PC-9 (cell line): ENCODE results near the gene ASCC1. TPM values are rescaled to one million over a fixed set of nuclear protein-coding genes. Genes with fewer than 3 reads are reported as not detected.
A peak's percentile ranks its signal among the peaks of the same experiment; 100 is the strongest.

ENCODE experiments used
- BruUV-seq: library from RNA; stranded (reverse); fragments of 400-500 nt; replicated peaks from 2 replicates; lab custom pipeline; 2021; lab: Mats Ljungman, UMichigan
- CTCF ChIA-PET: fragments of 300-600 bp; sonication (Branson Sonifier 250); formaldehyde crosslinking; loops from one replicate; lab custom pipeline; 2022; ENCODE audit warnings: antibody characterized with exemption; lab: Charles Lee
- POLR2A ChIA-PET: fragments of 300-600 bp; sonication (Branson Sonifier 250); formaldehyde crosslinking; loops from one replicate; lab custom pipeline; 2022; ENCODE audit warnings: antibody characterized with exemption; ENCODE audit not compliant: unreplicated experiment; lab: Charles Lee
- DNase-seq, 2 experiments: peaks; one replicate each; pipeline versions ENCODE4 v3.0.0 to v3.0.0-alpha.2; 2015 to 2022; ENCODE audit warnings: mixed read lengths in 1 of 2
- H2AFZ ChIP-seq: fragments of 200-600 bp; sonication (generic); 2 replicates; pipeline ENCODE4 v1.8.1; 2017; ENCODE audit warnings: antibody characterized with exemption
- H3F3A ChIP-seq: fragments of 200-600 bp; sonication (generic); 2 replicates; pipeline ENCODE4 v1.8.1; 2017; ENCODE audit warnings: antibody characterized with exemption, mild to moderate bottlenecking, low read depth; ENCODE audit not compliant: insufficient read depth
- H3K27ac ChIP-seq: fragments of 200-600 bp; sonication (generic); 2 replicates; pipeline ENCODE4 v1.6.1; 2016; ENCODE audit warnings: mixed run types
- H3K27me3 ChIP-seq: fragments of 200-600 bp; sonication (generic); 2 replicates; pipeline ENCODE4 v1.6.1; 2016; ENCODE audit warnings: low read depth, mixed run types; ENCODE audit not compliant: insufficient read depth
- H3K36me3 ChIP-seq: fragments of 200-600 bp; sonication (generic); 2 replicates; pipeline ENCODE4 v1.6.1; 2016; ENCODE audit warnings: low read depth, mixed run types
- H3K4me1 ChIP-seq: fragments of 200-600 bp; sonication (generic); replicated peaks from 2 replicates; pipeline ENCODE4 v1.6.1; 2016; ENCODE audit warnings: mixed run types; ENCODE audit not compliant: insufficient read depth
- H3K4me2 ChIP-seq: fragments of 200-600 bp; sonication (generic); 2 replicates; pipeline ENCODE4 v1.6.1; 2017; ENCODE audit warnings: mixed run types
- H3K4me3 ChIP-seq: fragments of 200-600 bp; sonication (generic); 2 replicates; pipeline ENCODE4 v1.6.1; 2016; ENCODE audit warnings: mixed run types
- H3K79me2 ChIP-seq: fragments of 200-600 bp; sonication (generic); 2 replicates; pipeline ENCODE4 v1.6.1; 2017; ENCODE audit warnings: low read depth, mixed run types
- H3K9me2 ChIP-seq: fragments of 200-600 bp; sonication (generic); 2 replicates; pipeline ENCODE4 v1.8.1; 2017; ENCODE audit warnings: mild to moderate bottlenecking; ENCODE audit not compliant: insufficient read depth
- H3K9me3 ChIP-seq: fragments of 200-600 bp; sonication (generic); 2 replicates; pipeline ENCODE4 v1.8.1; 2016; ENCODE audit warnings: low read depth; ENCODE audit not compliant: insufficient read depth
- H4K20me1 ChIP-seq: fragments of 200-600 bp; sonication (generic); 2 replicates; pipeline ENCODE4 v1.8.1; 2017; ENCODE audit not compliant: insufficient read depth
- EZH2 ChIP-seq: fragments of 200-600 bp; sonication (generic); IDR thresholded peaks from 2 replicates; pipeline ENCODE4 v1.8.0; 2017; ENCODE audit warnings: antibody characterized with exemption, low read depth
- intact Hi-C: fragments of 100-400 bp; cut with micrococcal nuclease; formaldehyde crosslinking; loops from one replicate; pipeline ENCODE4 v1.10.0; 2022; ENCODE audit not compliant: unreplicated experiment
- total RNA-seq: library from RNA; stranded (reverse); gene quantifications from 2 replicates; pipeline ENCODE4 v1.2.3, GENCODE V29; 2021
- TF ChIP-seq, protein P1 (sequence below): fragments of 200-600 bp; sonication (generic); conservative IDR thresholded peaks from 2 replicates; pipeline ENCODE4 v1.6.1; 2017; ENCODE audit warnings: mixed run types, antibody characterized with exemption, mild to moderate bottlenecking, moderate library complexity

The ASCC1 gene
- total RNA-seq, 1 experiment from 2014 or later = 129 TPM

GRCh38 chr10:72092171-72092924, 123.7 kb downstream of the ASCC1 start:
- Histone ChIP-seq H3K79me2 (no peaks in the 10 kb centered on the region), H2AFZ (no peak overlapping the region), H3K27ac (no peak overlapping the region), H3K4me1 (peaks cover 46% of the 10 kb centered on the region), H3K9me3 (no peaks in the 10 kb centered on the region), H3K4me2 (no peak overlapping the region), H4K20me1 (no peaks in the 10 kb centered on the region), H3F3A (peaks cover 37% of the 10 kb centered on the region), H3K27me3 (no peaks in the 10 kb centered on the region), H3K36me3 (peaks cover 27% of the 10 kb centered on the region; the same call in 1 of the 2 replicates), H3K9me2 (no peaks in the 10 kb centered on the region), H3K4me3 (no peak overlapping the region)
- intact Hi-C loops = no loop called here
- BruUV-seq = no TSS peak
- POLR2A ChIA-PET = no interaction called here
- TF ChIP-seq, protein P1, sequence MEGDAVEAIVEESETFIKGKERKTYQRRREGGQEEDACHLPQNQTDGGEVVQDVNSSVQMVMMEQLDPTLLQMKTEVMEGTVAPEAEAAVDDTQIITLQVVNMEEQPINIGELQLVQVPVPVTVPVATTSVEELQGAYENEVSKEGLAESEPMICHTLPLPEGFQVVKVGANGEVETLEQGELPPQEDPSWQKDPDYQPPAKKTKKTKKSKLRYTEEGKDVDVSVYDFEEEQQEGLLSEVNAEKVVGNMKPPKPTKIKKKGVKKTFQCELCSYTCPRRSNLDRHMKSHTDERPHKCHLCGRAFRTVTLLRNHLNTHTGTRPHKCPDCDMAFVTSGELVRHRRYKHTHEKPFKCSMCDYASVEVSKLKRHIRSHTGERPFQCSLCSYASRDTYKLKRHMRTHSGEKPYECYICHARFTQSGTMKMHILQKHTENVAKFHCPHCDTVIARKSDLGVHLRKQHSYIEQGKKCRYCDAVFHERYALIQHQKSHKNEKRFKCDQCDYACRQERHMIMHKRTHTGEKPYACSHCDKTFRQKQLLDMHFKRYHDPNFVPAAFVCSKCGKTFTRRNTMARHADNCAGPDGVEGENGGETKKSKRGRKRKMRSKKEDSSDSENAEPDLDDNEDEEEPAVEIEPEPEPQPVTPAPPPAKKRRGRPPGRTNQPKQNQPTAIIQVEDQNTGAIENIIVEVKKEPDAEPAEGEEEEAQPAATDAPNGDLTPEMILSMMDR = no peak
- no peak for TF ChIP-seq EZH2
- CTCF ChIA-PET = no interaction called here
- DNase-seq = peak in 1 of 2 experiments; percentile 18

DNA sequence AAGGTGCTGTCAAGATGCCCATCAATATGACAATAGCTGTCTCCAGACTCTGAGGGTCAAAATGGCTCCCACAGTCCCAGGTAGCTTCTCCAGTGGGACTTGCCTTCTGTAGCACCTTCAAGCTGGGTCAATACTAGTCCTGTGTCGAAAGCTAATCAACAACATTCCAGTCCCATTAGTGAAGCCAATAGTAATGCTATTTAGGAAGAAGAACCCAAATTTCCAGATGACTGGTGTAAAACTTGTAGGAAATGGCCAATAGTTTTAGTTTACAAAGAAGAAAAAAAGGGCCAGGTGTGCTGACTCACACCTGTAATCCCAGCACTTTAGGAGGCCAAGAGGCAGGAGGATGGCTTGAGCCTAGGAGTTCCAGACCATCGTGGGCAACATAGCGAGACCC, 125.8 kb downstream of the ASCC1 start:
- no peak overlapping the region for H3K4me3 ChIP-seq
- H4K20me1 ChIP-seq = no peaks in the 10 kb centered on the region
- H2AFZ ChIP-seq = no peak overlapping the region
- peaks cover 28% of the 10 kb centered on the region for H3K4me1 ChIP-seq
- no peak overlapping the region for H3K4me2 ChIP-seq
- peaks cover 16% of the 10 kb centered on the region; the same call in 1 of the 2 replicates for H3K36me3 ChIP-seq
- no TSS peak for BruUV-seq
- CTCF ChIA-PET = interaction anchor here (0.6 to 1.3 kb wide), 4 partner anchors 10 to 231 kb away, joined by 3 to 5 read pairs (median 3); no protein-coding TSS in a partner anchor
- H3K9me2 ChIP-seq = no peaks in the 10 kb centered on the region
- intact Hi-C loops = no loop called here
- H3K9me3 ChIP-seq = no peaks in the 10 kb centered on the region
- TF ChIP-seq EZH2 = no peak
- TF ChIP-seq, protein P1 = no peak
- peak overlapping the region; percentile 30 for H3K27ac ChIP-seq
- H3F3A ChIP-seq = peaks cover 17% of the 10 kb centered on the region
- POLR2A ChIA-PET = interaction anchor here (0.5 to 0.7 kb wide), 3 partner anchors 18 to 1006 kb away, joined by 3 to 30 read pairs (median 5); partner anchors contain the start of gene P4HA1
- H3K27me3 ChIP-seq = no peaks in the 10 kb centered on the region
- H3K79me2 ChIP-seq = no peaks in the 10 kb centered on the region
- DNase-seq = peak in 1 of 2 experiments; percentile 87

DNA sequence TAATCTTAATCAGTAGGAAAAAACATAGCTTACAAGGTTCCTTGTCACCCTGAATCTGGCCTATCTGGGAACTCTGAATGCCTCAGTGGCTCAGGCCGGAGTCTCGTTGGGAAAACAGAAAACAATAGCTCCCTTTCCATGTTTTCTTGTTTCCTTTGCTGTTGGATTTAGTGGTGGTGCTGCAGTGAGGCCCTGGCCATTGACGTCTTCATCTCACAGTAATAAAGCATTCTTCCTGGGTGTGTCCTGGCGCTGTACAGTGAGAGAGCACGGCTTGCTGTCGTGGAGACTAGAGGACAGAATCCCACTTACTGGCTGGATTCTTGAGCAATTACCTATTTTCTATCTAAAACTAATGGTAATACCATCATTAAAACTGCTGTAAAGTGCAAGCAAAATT, 126.5 kb downstream of the ASCC1 start:
- Histone ChIP-seq H3K79me2 (no peaks in the 10 kb centered on the region), H3F3A (peaks cover 15% of the 10 kb centered on the region), H3K36me3 (peaks cover 15% of the 10 kb centered on the region; the same call in 1 of the 2 replicates), H3K4me3 (no peak overlapping the region), H3K4me1 (peaks cover 27% of the 10 kb centered on the region), H2AFZ (no peak overlapping the region), H3K27ac (peak overlapping the region; percentile 30; the same call in 1 of the 2 replicates), H4K20me1 (no peaks in the 10 kb centered on the region), H3K9me3 (no peaks in the 10 kb centered on the region), H3K9me2 (no peaks in the 10 kb centered on the region), H3K4me2 (no peak overlapping the region; the same call in 1 of the 2 replicates), H3K27me3 (no peaks in the 10 kb centered on the region)
- TF ChIP-seq, protein P1 = no peak
- TF ChIP-seq EZH2 = no peak
- POLR2A ChIA-PET = interaction anchor here (0.5 to 0.7 kb wide), 2 partner anchors 183 to 1007 kb away, joined by 5 to 30 read pairs; partner anchors contain the start of gene P4HA1
- BruUV-seq = no TSS peak
- intact Hi-C loops = no loop called here
- CTCF ChIA-PET = interaction anchor here (0.6 to 1.3 kb wide), 4 partner anchors 9 to 230 kb away, joined by 3 to 5 read pairs (median 3); no protein-coding TSS in a partner anchor
- DNase-seq = peak in 1 of 2 experiments; percentile 30
